Neural progenitor cell (in vitro differentiated cells): Measurements from ENCODE around the gene TBC1D14. TPM values are rescaled to one million over a fixed set of nuclear protein-coding genes. Genes with fewer than 3 reads are reported as not detected.
A peak's percentile ranks its signal among the peaks of the same experiment; 100 is the strongest.

Source experiments
- DNase-seq: peaks from one replicate; pipeline ENCODE4 v3.0.0-alpha.2; 2016; ENCODE audit warnings: low spot score
- H2AFZ ChIP-seq: fragments of 200-600 bp; sonication (generic); replicated peaks from 2 replicates; pipeline ENCODE4 v1.6.1; 2016; ENCODE audit warnings: antibody characterized with exemption
- H3F3A ChIP-seq: fragments of 200-600 bp; sonication (generic); 2 replicates; pipeline ENCODE4 v1.6.1; 2016; ENCODE audit warnings: antibody characterized with exemption, low read depth
- H3K27ac ChIP-seq: fragments of 200-600 bp; sonication (generic); 2 replicates; pipeline ENCODE4 v1.5.1; 2016; ENCODE audit warnings: mild to moderate bottlenecking
- H3K27me3 ChIP-seq: fragments of 200-600 bp; sonication (generic); 2 replicates; pipeline ENCODE4 v1.6.1; 2016; ENCODE audit warnings: mild to moderate bottlenecking, moderate library complexity
- H3K36me3 ChIP-seq: fragments of 200-600 bp; sonication (generic); 2 replicates; pipeline ENCODE4 v1.5.1; 2016
- H3K4me1 ChIP-seq: fragments of 200-600 bp; sonication (generic); 2 replicates; pipeline ENCODE4 v1.6.1; 2016; ENCODE audit warnings: mixed run types
- H3K4me2 ChIP-seq: fragments of 200-600 bp; sonication (generic); 2 replicates; pipeline ENCODE4 v1.6.1; 2016
- H3K4me3 ChIP-seq: fragments of 200-600 bp; sonication (generic); 2 replicates; pipeline ENCODE4 v1.5.1; 2016
- H3K79me2 ChIP-seq: fragments of 200-600 bp; sonication (generic); 2 replicates; pipeline ENCODE4 v1.6.1; 2016; ENCODE audit warnings: low read depth
- H3K9ac ChIP-seq: fragments of 200-600 bp; sonication (generic); 2 replicates; pipeline ENCODE4 v1.6.1; 2016
- H3K9me3 ChIP-seq: fragments of 200-600 bp; sonication (generic); 2 replicates; pipeline ENCODE4 v1.5.1; 2016; ENCODE audit warnings: low read depth
- H4K20me1 ChIP-seq: fragments of 200-600 bp; sonication (generic); 2 replicates; pipeline ENCODE4 v1.6.1; 2016; ENCODE audit warnings: low read depth
- H3K27ac Mint-ChIP-seq: 3 replicates; pipeline ENCODE4 v1.8.0; 2021; ENCODE audit warnings: mixed read lengths
- H3K27me3 Mint-ChIP-seq: 2 replicates; pipeline ENCODE4 v1.8.0; 2022; ENCODE audit warnings: low read depth, mild to moderate bottlenecking, inconsistent platforms, moderate library complexity, mixed read lengths; ENCODE audit not compliant: insufficient read depth
- H3K36me3 Mint-ChIP-seq: 3 replicates; pipeline ENCODE4 v1.8.0; 2021; ENCODE audit warnings: mixed read lengths
- H3K4me1 Mint-ChIP-seq: 3 replicates; pipeline ENCODE4 v1.8.0; 2021; ENCODE audit warnings: mixed read lengths
- H3K4me3 Mint-ChIP-seq: 3 replicates; pipeline ENCODE4 v1.8.0; 2021; ENCODE audit warnings: mild to moderate bottlenecking, moderate library complexity, mixed read lengths
- H3K9me3 Mint-ChIP-seq: 3 replicates; pipeline ENCODE4 v1.8.0; 2020; ENCODE audit warnings: mixed read lengths
- EZH2 ChIP-seq: fragments of 200-600 bp; sonication (generic); IDR thresholded peaks from 2 replicates; pipeline ENCODE4 v1.6.1; 2017; ENCODE audit warnings: antibody characterized with exemption, mild to moderate bottlenecking, moderate library complexity
- EZH2phosphoT487 ChIP-seq: fragments of 200-600 bp; sonication (generic); IDR thresholded peaks from 2 replicates; pipeline ENCODE4 v1.6.1; 2017; ENCODE audit warnings: antibody characterized with exemption
- total RNA-seq: library from RNA; depleted of rRNA; stranded (reverse); fragments of >200 nt; gene quantifications from 2 replicates; pipeline ENCODE4 v1.2.3, GENCODE V29; 2015; ENCODE audit warnings: low replicate concordance
- TF ChIP-seq, protein P1 (sequence below): fragments of 200-600 bp; sonication (generic); IDR thresholded peaks from 2 replicates; pipeline ENCODE4 v1.5.1; 2017; ENCODE audit warnings: antibody characterized with exemption, mild to moderate bottlenecking

Gene TBC1D14
- total RNA-seq, 1 donor from 2014 or later, result 47.9 TPM

DNA sequence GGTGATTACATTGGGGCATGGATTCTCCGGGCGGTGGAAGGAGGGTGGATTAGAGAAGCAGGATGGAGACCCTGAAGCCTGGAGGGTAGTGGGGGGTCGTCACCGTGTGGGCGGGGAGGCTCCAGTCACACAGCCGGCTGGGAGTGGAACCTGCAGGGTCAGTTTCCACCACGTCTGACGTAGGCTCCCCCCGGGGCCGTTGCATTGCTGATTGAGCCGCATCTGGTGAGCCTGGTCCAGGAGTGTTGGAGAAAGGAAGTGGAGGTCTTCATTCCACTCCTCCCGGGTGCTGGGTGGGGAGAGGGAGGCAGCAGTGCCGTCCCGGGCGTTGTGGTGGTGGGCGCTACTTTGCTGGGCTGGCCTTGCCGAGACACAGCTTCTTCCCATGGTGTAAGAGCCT lies 28.1 kb downstream of the TBC1D14 start:
- H3K9me3 Mint-ChIP-seq, result peaks cover 7% of the 10 kb centered on the region
- H3K4me3 ChIP-seq, result no peak overlapping the region
- no peaks in the 10 kb centered on the region for H3K27me3 ChIP-seq
- H3K36me3 ChIP-seq, result no peaks in the 10 kb centered on the region
- H3K79me2 ChIP-seq, result peaks cover 54% of the 10 kb centered on the region
- H3K4me2 ChIP-seq, result no peak overlapping the region
- H3K27ac ChIP-seq, result no peak overlapping the region
- DNase-seq, result no peak
- H2AFZ ChIP-seq, result no peak overlapping the region
- peaks cover 58% of the 10 kb centered on the region for H4K20me1 ChIP-seq
- H3K36me3 Mint-ChIP-seq, result peaks cover 18% of the 10 kb centered on the region
- H3K9me3 ChIP-seq, result no peaks in the 10 kb centered on the region
- no peaks in the 10 kb centered on the region for H3K27me3 Mint-ChIP-seq
- no peak overlapping the region for H3K9ac ChIP-seq
- H3K4me1 ChIP-seq, result peaks cover 34% of the 10 kb centered on the region
- TF ChIP-seq, protein P1, sequence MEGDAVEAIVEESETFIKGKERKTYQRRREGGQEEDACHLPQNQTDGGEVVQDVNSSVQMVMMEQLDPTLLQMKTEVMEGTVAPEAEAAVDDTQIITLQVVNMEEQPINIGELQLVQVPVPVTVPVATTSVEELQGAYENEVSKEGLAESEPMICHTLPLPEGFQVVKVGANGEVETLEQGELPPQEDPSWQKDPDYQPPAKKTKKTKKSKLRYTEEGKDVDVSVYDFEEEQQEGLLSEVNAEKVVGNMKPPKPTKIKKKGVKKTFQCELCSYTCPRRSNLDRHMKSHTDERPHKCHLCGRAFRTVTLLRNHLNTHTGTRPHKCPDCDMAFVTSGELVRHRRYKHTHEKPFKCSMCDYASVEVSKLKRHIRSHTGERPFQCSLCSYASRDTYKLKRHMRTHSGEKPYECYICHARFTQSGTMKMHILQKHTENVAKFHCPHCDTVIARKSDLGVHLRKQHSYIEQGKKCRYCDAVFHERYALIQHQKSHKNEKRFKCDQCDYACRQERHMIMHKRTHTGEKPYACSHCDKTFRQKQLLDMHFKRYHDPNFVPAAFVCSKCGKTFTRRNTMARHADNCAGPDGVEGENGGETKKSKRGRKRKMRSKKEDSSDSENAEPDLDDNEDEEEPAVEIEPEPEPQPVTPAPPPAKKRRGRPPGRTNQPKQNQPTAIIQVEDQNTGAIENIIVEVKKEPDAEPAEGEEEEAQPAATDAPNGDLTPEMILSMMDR, result no peak
- TF ChIP-seq EZH2, result no peak
- no peak for TF ChIP-seq EZH2phosphoT487
- no peak overlapping the region for H3K4me3 Mint-ChIP-seq
- no peaks in the 10 kb centered on the region for H3F3A ChIP-seq
- peaks cover 48% of the 10 kb centered on the region for H3K4me1 Mint-ChIP-seq
- peak overlapping the region; percentile 70 for H3K27ac Mint-ChIP-seq

DNA sequence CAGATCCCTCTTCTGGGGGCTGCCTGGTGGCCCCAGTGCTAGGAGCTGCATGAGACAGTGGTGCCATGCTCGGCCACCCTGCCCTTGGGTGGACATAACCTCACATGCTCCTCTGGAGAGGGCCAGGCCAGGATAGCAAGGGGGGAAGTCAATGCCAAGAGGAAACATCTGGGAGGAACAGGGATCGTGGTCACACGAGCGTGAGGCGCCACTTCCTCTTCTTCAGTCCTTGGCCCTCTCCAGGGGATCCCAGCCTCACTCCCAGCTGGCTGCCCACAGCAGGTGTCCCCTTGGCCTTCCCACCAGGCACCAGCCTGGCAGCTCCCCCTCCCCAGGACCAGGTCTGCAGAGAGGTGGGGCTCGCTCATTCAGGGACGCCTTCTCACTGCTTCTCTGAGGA lies 28.6 kb downstream of the TBC1D14 start:
- peaks cover 37% of the 10 kb centered on the region for H3K4me1 ChIP-seq
- no peak overlapping the region for H3K27ac ChIP-seq
- no peak overlapping the region for H3K4me2 ChIP-seq
- Mint-ChIP-seq H3K4me1 (peaks cover 52% of the 10 kb centered on the region), H3K36me3 (peaks cover 18% of the 10 kb centered on the region), H3K4me3 (no peak overlapping the region), H3K27ac (peak overlapping the region; percentile 81), H3K27me3 (no peaks in the 10 kb centered on the region), H3K9me3 (peaks cover 7% of the 10 kb centered on the region)
- no peaks in the 10 kb centered on the region for H3F3A ChIP-seq
- no peak overlapping the region for H2AFZ ChIP-seq
- H3K27me3 ChIP-seq, result no peaks in the 10 kb centered on the region
- peaks cover 63% of the 10 kb centered on the region for H4K20me1 ChIP-seq
- DNase-seq, result no peak
- H3K9ac ChIP-seq, result no peak overlapping the region
- H3K4me3 ChIP-seq, result no peak overlapping the region
- TF ChIP-seq, protein P1, result no peak
- TF ChIP-seq EZH2phosphoT487, result no peak
- no peaks in the 10 kb centered on the region for H3K9me3 ChIP-seq
- peaks cover 52% of the 10 kb centered on the region for H3K79me2 ChIP-seq
- H3K36me3 ChIP-seq, result no peaks in the 10 kb centered on the region

DNA sequence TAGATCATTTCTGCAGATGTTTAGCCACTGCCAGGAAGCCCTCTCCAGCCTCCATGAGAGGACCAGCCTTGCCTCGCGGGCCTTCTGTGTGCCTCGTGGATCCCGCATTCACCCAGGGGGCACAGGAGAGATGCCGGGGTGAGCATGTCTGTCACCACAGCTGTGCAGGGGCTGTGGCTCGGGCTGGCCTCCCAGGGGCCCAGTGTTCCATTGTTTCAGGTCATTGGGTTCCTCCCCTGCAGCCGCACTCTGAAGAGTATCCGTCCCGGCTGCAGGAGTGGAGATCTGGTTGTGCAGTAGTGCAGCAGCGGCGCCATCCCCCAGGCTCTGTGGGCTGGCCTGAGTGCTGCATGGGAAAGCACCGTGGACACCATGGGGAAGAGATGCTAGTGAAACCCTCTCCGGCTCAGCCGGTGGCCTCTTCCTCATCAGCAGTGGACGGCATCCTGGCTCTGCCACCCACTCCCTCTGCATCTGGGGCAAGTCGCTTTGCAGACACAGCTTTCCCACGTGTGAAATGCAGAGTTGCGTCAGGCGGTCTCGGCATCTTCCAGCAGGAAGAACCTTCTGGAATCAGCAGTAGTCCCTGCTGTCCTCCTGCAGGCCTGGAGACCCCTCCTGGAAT lies 29.1 kb downstream of the TBC1D14 start:
- H3K4me3 Mint-ChIP-seq, result no peak overlapping the region

More for the DNA sequence above, 29.1 kb downstream of the TBC1D14 start:
- Mint-ChIP-seq H3K36me3 (peaks cover 14% of the 10 kb centered on the region), H3K27me3 (no peaks in the 10 kb centered on the region), H3K4me1 (peaks cover 58% of the 10 kb centered on the region), H3K9me3 (peaks cover 3% of the 10 kb centered on the region), H3K27ac (no peak overlapping the region)
- Histone ChIP-seq H3K79me2 (peaks cover 52% of the 10 kb centered on the region), H3K27ac (no peak overlapping the region), H3K4me3 (no peak overlapping the region), H3F3A (no peaks in the 10 kb centered on the region), H4K20me1 (peaks cover 68% of the 10 kb centered on the region), H3K9me3 (no peaks in the 10 kb centered on the region), H3K9ac (no peak overlapping the region), H2AFZ (no peak overlapping the region), H3K4me2 (no peak overlapping the region), H3K27me3 (no peaks in the 10 kb centered on the region), H3K4me1 (peaks cover 41% of the 10 kb centered on the region), H3K36me3 (no peaks in the 10 kb centered on the region)
- TF ChIP-seq EZH2 (no peak), EZH2phosphoT487 (no peak)
- TF ChIP-seq, protein P1, result no peak
- DNase-seq, result no peak
